ENCODE data around the gene PRRT4. TPM values are rescaled to one million over a fixed set of nuclear protein-coding genes. Genes with fewer than 3 reads are reported as not detected.

PRRT4 gene
- total RNA-seq, 1 donor from 2014 or later: not detected

Other genes starting within 250 kb of the PRRT4 start
- gene LEP, start 120.4 kb downstream of the PRRT4 start, total RNA-seq: not detected in 2 replicates
- 13.4 and 22.0 TPM in 2 replicates for gene RBM28, start 17.8 kb downstream of the PRRT4 start, total RNA-seq
- gene IMPDH1, start 48.3 kb upstream of the PRRT4 start, total RNA-seq: 36.8 and 40.1 TPM in 2 replicates
- 20.5 and 24.2 TPM in 2 replicates for gene HILPDA, start 94.2 kb upstream of the PRRT4 start, total RNA-seq
- 34.8 and 63.4 TPM in 2 replicates for gene METTL2B, start 115.1 kb upstream of the PRRT4 start, total RNA-seq